GM23338 (cell line): ENCODE data around the gene SLITRK1. TPM values are rescaled to one million over a fixed set of nuclear protein-coding genes. Genes with fewer than 3 reads are reported as not detected.

Experiments used
- ATAC-seq: fragments of 200-7000 bp; cut with Tn5 transposase; 3 replicates; pipeline ENCODE4 v1.9.1; 2020
- DNase-seq: peaks from one replicate; pipeline ENCODE4 v3.0.0-alpha.2; 2015; ENCODE audit warnings: low spot score
- H2AFZ ChIP-seq: fragments of 200-600 bp; sonication (generic); 2 replicates; pipeline ENCODE4 v1.8.0; 2016; ENCODE audit warnings: antibody characterized with exemption, mild to moderate bottlenecking, moderate library complexity
- H3F3A ChIP-seq: fragments of 200-600 bp; sonication (generic); replicated peaks from 2 replicates; pipeline ENCODE4 v1.8.0; 2017; ENCODE audit warnings: antibody characterized with exemption, mixed run types, low read depth
- H3K27ac ChIP-seq: fragments of 200-600 bp; sonication (generic); 2 replicates; pipeline ENCODE4 v1.6.1; 2016; ENCODE audit warnings: low read depth
- H3K27me3 ChIP-seq: fragments of 200-600 bp; sonication (generic); 2 replicates; pipeline ENCODE4 v1.8.0; 2016; ENCODE audit warnings: mild to moderate bottlenecking, mixed run types, moderate library complexity; ENCODE audit not compliant: insufficient read depth
- H3K36me3 ChIP-seq: fragments of 200-600 bp; sonication (generic); 2 replicates; pipeline ENCODE4 v1.8.0; 2016; ENCODE audit warnings: mild to moderate bottlenecking; ENCODE audit not compliant: insufficient read depth
- H3K4me1 ChIP-seq: fragments of 200-600 bp; sonication (generic); 2 replicates; pipeline ENCODE4 v1.8.0; 2016; ENCODE audit warnings: mild to moderate bottlenecking, moderate library complexity; ENCODE audit not compliant: insufficient read depth
- H3K4me2 ChIP-seq: fragments of 200-600 bp; sonication (generic); 2 replicates; pipeline ENCODE4 v1.7.1; 2017; ENCODE audit warnings: mixed run types
- H3K4me3 ChIP-seq: fragments of 200-600 bp; sonication (generic); 2 replicates; pipeline ENCODE4 v1.6.1; 2016; ENCODE audit warnings: mixed run types
- H3K79me2 ChIP-seq: fragments of 200-600 bp; sonication (generic); replicated peaks from 2 replicates; pipeline ENCODE4 v1.8.0; 2017; ENCODE audit warnings: mild to moderate bottlenecking; ENCODE audit not compliant: insufficient read depth
- H3K9me2 ChIP-seq: fragments of 200-600 bp; sonication (generic); 2 replicates; pipeline ENCODE4 v1.8.0; 2017; ENCODE audit not compliant: insufficient read depth
- H4K20me1 ChIP-seq: fragments of 200-600 bp; sonication (generic); replicated peaks from 2 replicates; pipeline ENCODE4 v1.8.0; 2017; ENCODE audit warnings: mild to moderate bottlenecking; ENCODE audit not compliant: insufficient read depth
- H3K27ac Mint-ChIP-seq: 2 replicates; pipeline ENCODE4 v1.8.0; 2020; ENCODE audit warnings: inconsistent platforms, mild to moderate bottlenecking, moderate library complexity, mixed read lengths
- H3K27me3 Mint-ChIP-seq: 3 replicates; pipeline ENCODE4 v1.8.0; 2022; ENCODE audit warnings: low read depth, mild to moderate bottlenecking, moderate library complexity, mixed read lengths, inconsistent platforms; ENCODE audit not compliant: insufficient read depth, poor library complexity
- H3K36me3 Mint-ChIP-seq: 3 replicates; pipeline ENCODE4 v1.8.0; 2021; ENCODE audit warnings: low read depth, mild to moderate bottlenecking, inconsistent platforms, moderate library complexity, mixed read lengths
- H3K4me1 Mint-ChIP-seq: 3 replicates; pipeline ENCODE4 v1.8.0; 2020; ENCODE audit warnings: mild to moderate bottlenecking, inconsistent platforms, mixed read lengths
- H3K4me3 Mint-ChIP-seq: 3 replicates; pipeline ENCODE4 v1.8.0; 2021; ENCODE audit warnings: moderate library complexity, mild to moderate bottlenecking, inconsistent platforms, mixed read lengths
- H3K9me3 Mint-ChIP-seq: 3 replicates; pipeline ENCODE4 v1.8.0; 2020; ENCODE audit warnings: moderate library complexity, mild to moderate bottlenecking, inconsistent platforms, mixed read lengths
- CREB1 ChIP-seq: fragments of 250-450 bp; sonication (Bioruptor Pico); IDR thresholded peaks from 2 replicates; pipeline ENCODE4 v1.5.0; 2020; ENCODE audit warnings: low read depth, mild to moderate bottlenecking, moderate library complexity
- ETS1 ChIP-seq: IDR thresholded peaks from 2 replicates; pipeline ENCODE4 v1.6.1; 2016; ENCODE audit warnings: antibody characterized with exemption
- EZH2 ChIP-seq: fragments of 200-600 bp; sonication (generic); IDR thresholded peaks from one replicate; pipeline ENCODE4 v1.8.0; 2017; ENCODE audit warnings: antibody characterized with exemption, mild to moderate bottlenecking, low read depth; ENCODE audit not compliant: unreplicated experiment
- EZH2phosphoT487 ChIP-seq: fragments of 200-600 bp; sonication (generic); IDR thresholded peaks from one replicate; pipeline ENCODE4 v1.8.1; 2018; ENCODE audit warnings: antibody characterized with exemption; ENCODE audit not compliant: unreplicated experiment
- JUNB ChIP-seq: IDR thresholded peaks from one replicate; pipeline ENCODE4 v1.6.1; 2016; ENCODE audit warnings: antibody characterized with exemption; ENCODE audit not compliant: unreplicated experiment
- NANOG ChIP-seq: IDR thresholded peaks from 2 replicates; pipeline ENCODE4 v1.6.1; 2016; ENCODE audit warnings: antibody characterized with exemption, borderline replicate concordance
- POLR2AphosphoS5 ChIP-seq: IDR thresholded peaks from 2 replicates; pipeline ENCODE4 v1.6.1; 2016; ENCODE audit warnings: antibody characterized with exemption, low read depth
- STAT1 ChIP-seq: IDR thresholded peaks from one replicate; pipeline ENCODE4 v1.6.1; 2016; ENCODE audit warnings: antibody characterized with exemption; ENCODE audit not compliant: unreplicated experiment
- ZNF114 ChIP-seq: fragments of 250-450 bp; sonication (Bioruptor Pico); IDR thresholded peaks from 2 replicates; pipeline ENCODE4 v1.5.0; 2020; ENCODE audit warnings: mild to moderate bottlenecking, moderate library complexity
- ZNF331 ChIP-seq: fragments of 250-450 bp; sonication (Bioruptor Pico); IDR thresholded peaks from 2 replicates; pipeline ENCODE4 v1.5.0; 2020; ENCODE audit warnings: low read depth, mild to moderate bottlenecking, moderate library complexity
- polyA plus RNA-seq: library from polyadenylated mRNA; unstranded; fragments of >200 nt; fragmentation: Nextera tagmentation; extraction: Ambion mirVana; gene quantifications from 2 replicates; pipeline ENCODE4 v1.2.1, GENCODE V29; 2016
- total RNA-seq: library from RNA; depleted of rRNA; stranded (reverse); fragments of >200 nt; shearing (Covaris generic); gene quantifications from 2 replicates; pipeline ENCODE4 v1.2.3, GENCODE V29; 2014
- TF ChIP-seq, protein P1 (sequence below): IDR thresholded peaks from one replicate; pipeline ENCODE4 v1.6.1; 2018; ENCODE audit warnings: antibody characterized with exemption; ENCODE audit not compliant: unreplicated experiment
- TF ChIP-seq, protein P2 (sequence below), 2 experiments: fragments of 200-600 bp in 1 of 2; sonication (generic) in 1 of 2; conservative IDR thresholded peaks; 2 replicates each; pipeline versions ENCODE4 v1.5.1 to v1.6.1; 2016 to 2017; ENCODE audit warnings: antibody characterized with exemption in 2 of 2, low read depth in 2 of 2, mild to moderate bottlenecking in 2 of 2, moderate library complexity in 1 of 2
- TF ChIP-seq, protein P3 (sequence below): fragments of 250-450 bp; sonication (Bioruptor Pico); IDR thresholded peaks from 2 replicates; pipeline ENCODE4 v1.5.0; 2020; ENCODE audit warnings: mild to moderate bottlenecking, moderate library complexity

SLITRK1 gene
- total and polyA plus RNA-seq, 2 experiments from 2014 or later = 0.29 to 1.1 TPM

- Mint-ChIP-seq H3K27me3 (no peaks in the 10 kb centered on the region), H3K4me1 (peaks cover 6% of the 10 kb centered on the region), H3K4me3 (no peak overlapping the region), H3K27ac (no peak overlapping the region), H3K36me3 (no peaks in the 10 kb centered on the region), H3K9me3 (no peaks in the 10 kb centered on the region)
- Histone ChIP-seq H3K36me3 (no peaks in the 10 kb centered on the region), H4K20me1 (no peaks in the 10 kb centered on the region), H3K27ac (no peak overlapping the region), H2AFZ (no peak overlapping the region), H3K79me2 (no peaks in the 10 kb centered on the region), H3F3A (no peaks in the 10 kb centered on the region), H3K9me2 (no peaks in the 10 kb centered on the region), H3K4me3 (no peak overlapping the region), H3K4me1 (no peaks in the 10 kb centered on the region), H3K4me2 (no peak overlapping the region), H3K27me3 (no peaks in the 10 kb centered on the region)
- ATAC-seq = peak; percentile 79
- peak; percentile 34 for DNase-seq
- TF ChIP-seq, protein P1, sequence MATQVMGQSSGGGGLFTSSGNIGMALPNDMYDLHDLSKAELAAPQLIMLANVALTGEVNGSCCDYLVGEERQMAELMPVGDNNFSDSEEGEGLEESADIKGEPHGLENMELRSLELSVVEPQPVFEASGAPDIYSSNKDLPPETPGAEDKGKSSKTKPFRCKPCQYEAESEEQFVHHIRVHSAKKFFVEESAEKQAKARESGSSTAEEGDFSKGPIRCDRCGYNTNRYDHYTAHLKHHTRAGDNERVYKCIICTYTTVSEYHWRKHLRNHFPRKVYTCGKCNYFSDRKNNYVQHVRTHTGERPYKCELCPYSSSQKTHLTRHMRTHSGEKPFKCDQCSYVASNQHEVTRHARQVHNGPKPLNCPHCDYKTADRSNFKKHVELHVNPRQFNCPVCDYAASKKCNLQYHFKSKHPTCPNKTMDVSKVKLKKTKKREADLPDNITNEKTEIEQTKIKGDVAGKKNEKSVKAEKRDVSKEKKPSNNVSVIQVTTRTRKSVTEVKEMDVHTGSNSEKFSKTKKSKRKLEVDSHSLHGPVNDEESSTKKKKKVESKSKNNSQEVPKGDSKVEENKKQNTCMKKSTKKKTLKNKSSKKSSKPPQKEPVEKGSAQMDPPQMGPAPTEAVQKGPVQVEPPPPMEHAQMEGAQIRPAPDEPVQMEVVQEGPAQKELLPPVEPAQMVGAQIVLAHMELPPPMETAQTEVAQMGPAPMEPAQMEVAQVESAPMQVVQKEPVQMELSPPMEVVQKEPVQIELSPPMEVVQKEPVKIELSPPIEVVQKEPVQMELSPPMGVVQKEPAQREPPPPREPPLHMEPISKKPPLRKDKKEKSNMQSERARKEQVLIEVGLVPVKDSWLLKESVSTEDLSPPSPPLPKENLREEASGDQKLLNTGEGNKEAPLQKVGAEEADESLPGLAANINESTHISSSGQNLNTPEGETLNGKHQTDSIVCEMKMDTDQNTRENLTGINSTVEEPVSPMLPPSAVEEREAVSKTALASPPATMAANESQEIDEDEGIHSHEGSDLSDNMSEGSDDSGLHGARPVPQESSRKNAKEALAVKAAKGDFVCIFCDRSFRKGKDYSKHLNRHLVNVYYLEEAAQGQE = no peak
- TF ChIP-seq ZNF331 (CRISPR knock-in tag) (no peak), POLR2AphosphoS5 (no peak), NANOG (no peak), EZH2 (no peak), ETS1 (no peak), ZNF114 (CRISPR knock-in tag) (no peak), STAT1 (no peak), CREB1 (CRISPR knock-in tag) (no peak), JUNB (no peak), EZH2phosphoT487 (no peak)
- TF ChIP-seq, protein P2, sequence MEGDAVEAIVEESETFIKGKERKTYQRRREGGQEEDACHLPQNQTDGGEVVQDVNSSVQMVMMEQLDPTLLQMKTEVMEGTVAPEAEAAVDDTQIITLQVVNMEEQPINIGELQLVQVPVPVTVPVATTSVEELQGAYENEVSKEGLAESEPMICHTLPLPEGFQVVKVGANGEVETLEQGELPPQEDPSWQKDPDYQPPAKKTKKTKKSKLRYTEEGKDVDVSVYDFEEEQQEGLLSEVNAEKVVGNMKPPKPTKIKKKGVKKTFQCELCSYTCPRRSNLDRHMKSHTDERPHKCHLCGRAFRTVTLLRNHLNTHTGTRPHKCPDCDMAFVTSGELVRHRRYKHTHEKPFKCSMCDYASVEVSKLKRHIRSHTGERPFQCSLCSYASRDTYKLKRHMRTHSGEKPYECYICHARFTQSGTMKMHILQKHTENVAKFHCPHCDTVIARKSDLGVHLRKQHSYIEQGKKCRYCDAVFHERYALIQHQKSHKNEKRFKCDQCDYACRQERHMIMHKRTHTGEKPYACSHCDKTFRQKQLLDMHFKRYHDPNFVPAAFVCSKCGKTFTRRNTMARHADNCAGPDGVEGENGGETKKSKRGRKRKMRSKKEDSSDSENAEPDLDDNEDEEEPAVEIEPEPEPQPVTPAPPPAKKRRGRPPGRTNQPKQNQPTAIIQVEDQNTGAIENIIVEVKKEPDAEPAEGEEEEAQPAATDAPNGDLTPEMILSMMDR (conservative IDR thresholded peaks at IDR 0.05; ENCODE audit: low read depth in 2 of 2) = no peak
- TF ChIP-seq, protein P3, sequence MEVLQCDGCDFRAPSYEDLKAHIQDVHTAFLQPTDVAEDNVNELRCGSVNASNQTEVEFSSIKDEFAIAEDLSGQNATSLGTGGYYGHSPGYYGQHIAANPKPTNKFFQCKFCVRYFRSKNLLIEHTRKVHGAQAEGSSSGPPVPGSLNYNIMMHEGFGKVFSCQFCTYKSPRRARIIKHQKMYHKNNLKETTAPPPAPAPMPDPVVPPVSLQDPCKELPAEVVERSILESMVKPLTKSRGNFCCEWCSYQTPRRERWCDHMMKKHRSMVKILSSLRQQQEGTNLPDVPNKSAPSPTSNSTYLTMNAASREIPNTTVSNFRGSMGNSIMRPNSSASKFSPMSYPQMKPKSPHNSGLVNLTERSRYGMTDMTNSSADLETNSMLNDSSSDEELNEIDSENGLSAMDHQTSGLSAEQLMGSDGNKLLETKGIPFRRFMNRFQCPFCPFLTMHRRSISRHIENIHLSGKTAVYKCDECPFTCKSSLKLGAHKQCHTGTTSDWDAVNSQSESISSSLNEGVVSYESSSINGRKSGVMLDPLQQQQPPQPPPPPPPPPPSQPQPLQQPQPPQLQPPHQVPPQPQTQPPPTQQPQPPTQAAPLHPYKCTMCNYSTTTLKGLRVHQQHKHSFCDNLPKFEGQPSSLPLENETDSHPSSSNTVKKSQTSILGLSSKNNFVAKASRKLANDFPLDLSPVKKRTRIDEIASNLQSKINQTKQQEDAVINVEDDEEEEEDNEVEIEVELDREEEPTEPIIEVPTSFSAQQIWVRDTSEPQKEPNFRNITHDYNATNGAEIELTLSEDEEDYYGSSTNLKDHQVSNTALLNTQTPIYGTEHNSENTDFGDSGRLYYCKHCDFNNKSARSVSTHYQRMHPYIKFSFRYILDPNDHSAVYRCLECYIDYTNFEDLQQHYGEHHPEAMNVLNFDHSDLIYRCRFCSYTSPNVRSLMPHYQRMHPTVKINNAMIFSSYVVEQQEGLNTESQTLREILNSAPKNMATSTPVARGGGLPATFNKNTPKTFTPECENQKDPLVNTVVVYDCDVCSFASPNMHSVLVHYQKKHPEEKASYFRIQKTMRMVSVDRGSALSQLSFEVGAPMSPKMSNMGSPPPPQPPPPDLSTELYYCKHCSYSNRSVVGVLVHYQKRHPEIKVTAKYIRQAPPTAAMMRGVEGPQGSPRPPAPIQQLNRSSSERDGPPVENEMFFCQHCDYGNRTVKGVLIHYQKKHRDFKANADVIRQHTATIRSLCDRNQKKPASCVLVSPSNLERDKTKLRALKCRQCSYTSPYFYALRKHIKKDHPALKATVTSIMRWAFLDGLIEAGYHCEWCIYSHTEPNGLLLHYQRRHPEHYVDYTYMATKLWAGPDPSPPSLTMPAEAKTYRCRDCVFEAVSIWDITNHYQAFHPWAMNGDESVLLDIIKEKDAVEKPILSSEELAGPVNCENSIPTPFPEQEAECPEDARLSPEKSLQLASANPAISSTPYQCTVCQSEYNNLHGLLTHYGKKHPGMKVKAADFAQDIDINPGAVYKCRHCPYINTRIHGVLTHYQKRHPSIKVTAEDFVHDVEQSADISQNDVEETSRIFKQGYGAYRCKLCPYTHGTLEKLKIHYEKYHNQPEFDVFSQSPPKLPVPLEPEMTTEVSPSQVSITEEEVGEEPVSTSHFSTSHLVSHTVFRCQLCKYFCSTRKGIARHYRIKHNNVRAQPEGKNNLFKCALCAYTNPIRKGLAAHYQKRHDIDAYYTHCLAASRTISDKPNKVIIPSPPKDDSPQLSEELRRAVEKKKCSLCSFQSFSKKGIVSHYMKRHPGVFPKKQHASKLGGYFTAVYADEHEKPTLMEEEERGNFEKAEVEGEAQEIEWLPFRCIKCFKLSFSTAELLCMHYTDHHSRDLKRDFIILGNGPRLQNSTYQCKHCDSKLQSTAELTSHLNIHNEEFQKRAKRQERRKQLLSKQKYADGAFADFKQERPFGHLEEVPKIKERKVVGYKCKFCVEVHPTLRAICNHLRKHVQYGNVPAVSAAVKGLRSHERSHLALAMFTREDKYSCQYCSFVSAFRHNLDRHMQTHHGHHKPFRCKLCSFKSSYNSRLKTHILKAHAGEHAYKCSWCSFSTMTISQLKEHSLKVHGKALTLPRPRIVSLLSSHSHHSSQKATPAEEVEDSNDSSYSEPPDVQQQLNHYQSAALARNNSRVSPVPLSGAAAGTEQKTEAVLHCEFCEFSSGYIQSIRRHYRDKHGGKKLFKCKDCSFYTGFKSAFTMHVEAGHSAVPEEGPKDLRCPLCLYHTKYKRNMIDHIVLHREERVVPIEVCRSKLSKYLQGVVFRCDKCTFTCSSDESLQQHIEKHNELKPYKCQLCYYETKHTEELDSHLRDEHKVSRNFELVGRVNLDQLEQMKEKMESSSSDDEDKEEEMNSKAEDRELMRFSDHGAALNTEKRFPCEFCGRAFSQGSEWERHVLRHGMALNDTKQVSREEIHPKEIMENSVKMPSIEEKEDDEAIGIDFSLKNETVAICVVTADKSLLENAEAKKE (CRISPR knock-in tag) = no peak
Observed at GRCh38 chr13:83919775-83920174, 37.5 kb upstream of the SLITRK1 start.
